GM12801 (cell line): Measurements from ENCODE around the gene USH1C.

Experiments
- CTCF ChIP-seq: IDR thresholded peaks from one replicate; pipeline ENCODE4 v1.5.1; 2011; ENCODE audit warnings: control low read depth; ENCODE audit not compliant: insufficient read length; ENCODE audit errors: extremely low read depth

USH1C gene

GRCh38 chr11:17462940-17463339 lies 81.3 kb downstream of the USH1C start:
- TF ChIP-seq CTCF, result no peak

- no peak for TF ChIP-seq CTCF
These were observed 83.8 kb downstream of the USH1C start for GRCh38 chr11:17460406-17460805.

GRCh38 chr11:17459236-17459896 lies 84.8 kb downstream of the USH1C start:
- TF ChIP-seq CTCF, result no peak

- TF ChIP-seq CTCF, result no peak
These were observed 85.9 kb downstream of the USH1C start for GRCh38 chr11:17458268-17458667.

GRCh38 chr11:17457396-17458173 lies 86.6 kb downstream of the USH1C start:
- TF ChIP-seq CTCF, result no peak

GRCh38 chr11:17452668-17453067 lies 91.5 kb downstream of the USH1C start:
- TF ChIP-seq CTCF, result no peak

GRCh38 chr11:17449158-17449557 lies 95.1 kb downstream of the USH1C start:
- TF ChIP-seq CTCF, result no peak
